HG03280 (cell line): Measurements from ENCODE around the gene SAMD1.

Experiments used
- ATAC-seq: cut with Tn5 transposase; IDR thresholded peaks from one replicate; pipeline ENCODE4 v1.9.1; 2021; ENCODE audit warnings: mild to moderate bottlenecking, moderate library complexity; ENCODE audit not compliant: unreplicated experiment

SAMD1 gene

DNA sequence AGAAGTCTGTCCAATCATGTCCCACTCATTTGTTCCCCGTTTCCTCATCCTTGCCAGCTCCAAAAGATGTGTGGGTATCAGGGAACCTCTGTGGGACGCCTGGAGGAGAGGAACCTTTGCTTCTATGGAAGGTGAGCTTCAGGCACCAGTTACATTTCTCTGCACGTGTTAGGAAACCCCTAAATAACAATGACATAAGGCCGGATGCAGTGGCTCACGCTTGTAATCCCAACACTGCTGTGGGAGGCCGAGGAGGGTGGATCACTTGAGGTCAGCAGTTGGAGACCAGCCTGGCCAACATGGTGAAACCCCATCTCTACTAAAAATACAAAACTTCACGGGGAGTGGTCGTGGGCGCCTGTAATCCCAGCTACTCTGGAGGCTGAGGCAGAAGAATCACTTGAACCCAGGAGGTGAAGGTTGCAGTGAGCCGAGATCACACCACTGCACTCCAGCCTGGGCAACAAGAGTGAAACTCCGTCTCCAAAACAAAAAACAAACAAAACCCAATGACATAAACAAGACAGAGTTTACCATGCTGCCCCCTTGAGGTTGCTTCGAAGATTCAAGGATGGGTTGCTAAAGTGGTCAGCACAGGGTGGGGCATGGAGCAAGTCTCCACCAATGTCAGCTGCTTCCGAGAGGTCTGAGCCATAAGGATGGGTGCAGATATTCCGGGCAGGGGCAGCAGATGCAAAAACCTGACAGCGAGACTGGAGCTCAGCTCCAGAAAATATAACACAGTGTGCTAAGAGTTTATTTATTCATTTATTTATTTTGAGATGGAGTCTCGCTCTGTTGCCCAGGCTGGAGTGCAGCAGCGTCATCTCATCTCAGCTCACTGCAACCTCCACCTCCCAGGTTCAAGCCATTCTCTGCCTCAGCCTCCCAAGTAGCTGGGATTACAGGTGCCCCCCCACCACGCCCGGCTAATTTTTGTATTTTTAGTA is 47.6 kb downstream of the SAMD1 start:
- peak; percentile 82 for ATAC-seq

DNA sequence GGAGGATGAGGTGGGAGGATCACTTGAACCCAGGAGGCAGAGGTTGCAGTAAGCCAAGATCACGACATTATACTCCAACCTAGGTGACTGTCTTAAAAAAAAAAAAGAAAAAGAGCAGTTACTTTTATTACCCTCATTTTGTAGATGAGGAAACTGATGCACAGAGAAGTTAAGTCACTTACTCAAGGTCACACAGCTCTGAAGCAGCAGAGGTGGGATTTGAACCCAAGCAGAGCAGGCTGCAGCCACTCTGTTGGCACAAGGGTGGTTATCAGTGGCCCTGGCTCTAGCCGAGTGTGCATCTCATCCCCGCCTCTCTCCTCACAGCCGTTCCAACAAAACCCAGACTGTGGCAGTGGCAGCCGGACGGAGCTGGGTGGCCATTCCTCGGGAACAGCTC is 51.4 kb downstream of the SAMD1 start:
- no peak for ATAC-seq
